Choroid plexus epithelial cell (primary cell): ENCODE measurements around the gene MYL3.

Experiments used
- DNase-seq: peaks from one replicate; pipeline ENCODE4 v3.0.0-alpha.2; 2010; ENCODE audit warnings: low read depth
- H3K4me3 ChIP-seq: 2 replicates; pipeline ENCODE4 v1.5.1; 2011; ENCODE audit warnings: low read depth, mild to moderate bottlenecking, control low read depth, low read length, moderate library complexity
- TF ChIP-seq, protein P1 (sequence below): conservative IDR thresholded peaks from 2 replicates; pipeline ENCODE4 v1.5.1; 2011; ENCODE audit warnings: low read depth, mild to moderate bottlenecking, control low read depth, inconsistent platforms, low read length, moderate library complexity

Gene MYL3

GRCh38 chr3:46883830-46884185 lies 20.6 kb upstream of the MYL3 start:
- DNase-seq = no peak
- TF ChIP-seq, protein P1, sequence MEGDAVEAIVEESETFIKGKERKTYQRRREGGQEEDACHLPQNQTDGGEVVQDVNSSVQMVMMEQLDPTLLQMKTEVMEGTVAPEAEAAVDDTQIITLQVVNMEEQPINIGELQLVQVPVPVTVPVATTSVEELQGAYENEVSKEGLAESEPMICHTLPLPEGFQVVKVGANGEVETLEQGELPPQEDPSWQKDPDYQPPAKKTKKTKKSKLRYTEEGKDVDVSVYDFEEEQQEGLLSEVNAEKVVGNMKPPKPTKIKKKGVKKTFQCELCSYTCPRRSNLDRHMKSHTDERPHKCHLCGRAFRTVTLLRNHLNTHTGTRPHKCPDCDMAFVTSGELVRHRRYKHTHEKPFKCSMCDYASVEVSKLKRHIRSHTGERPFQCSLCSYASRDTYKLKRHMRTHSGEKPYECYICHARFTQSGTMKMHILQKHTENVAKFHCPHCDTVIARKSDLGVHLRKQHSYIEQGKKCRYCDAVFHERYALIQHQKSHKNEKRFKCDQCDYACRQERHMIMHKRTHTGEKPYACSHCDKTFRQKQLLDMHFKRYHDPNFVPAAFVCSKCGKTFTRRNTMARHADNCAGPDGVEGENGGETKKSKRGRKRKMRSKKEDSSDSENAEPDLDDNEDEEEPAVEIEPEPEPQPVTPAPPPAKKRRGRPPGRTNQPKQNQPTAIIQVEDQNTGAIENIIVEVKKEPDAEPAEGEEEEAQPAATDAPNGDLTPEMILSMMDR = no peak
- no peak overlapping the region for H3K4me3 ChIP-seq

- peak; percentile 34 for DNase-seq
- TF ChIP-seq, protein P1 = no peak
- H3K4me3 ChIP-seq = peak overlapping the region; percentile 50
Measured at GRCh38 chr3:46883054-46883829, 20.0 kb upstream of the MYL3 start.

GRCh38 chr3:46882377-46883053 lies 19.3 kb upstream of the MYL3 start:
- H3K4me3 ChIP-seq = peak overlapping the region; percentile 50
- peak; percentile 27 for DNase-seq
- TF ChIP-seq, protein P1 = no peak

DNA sequence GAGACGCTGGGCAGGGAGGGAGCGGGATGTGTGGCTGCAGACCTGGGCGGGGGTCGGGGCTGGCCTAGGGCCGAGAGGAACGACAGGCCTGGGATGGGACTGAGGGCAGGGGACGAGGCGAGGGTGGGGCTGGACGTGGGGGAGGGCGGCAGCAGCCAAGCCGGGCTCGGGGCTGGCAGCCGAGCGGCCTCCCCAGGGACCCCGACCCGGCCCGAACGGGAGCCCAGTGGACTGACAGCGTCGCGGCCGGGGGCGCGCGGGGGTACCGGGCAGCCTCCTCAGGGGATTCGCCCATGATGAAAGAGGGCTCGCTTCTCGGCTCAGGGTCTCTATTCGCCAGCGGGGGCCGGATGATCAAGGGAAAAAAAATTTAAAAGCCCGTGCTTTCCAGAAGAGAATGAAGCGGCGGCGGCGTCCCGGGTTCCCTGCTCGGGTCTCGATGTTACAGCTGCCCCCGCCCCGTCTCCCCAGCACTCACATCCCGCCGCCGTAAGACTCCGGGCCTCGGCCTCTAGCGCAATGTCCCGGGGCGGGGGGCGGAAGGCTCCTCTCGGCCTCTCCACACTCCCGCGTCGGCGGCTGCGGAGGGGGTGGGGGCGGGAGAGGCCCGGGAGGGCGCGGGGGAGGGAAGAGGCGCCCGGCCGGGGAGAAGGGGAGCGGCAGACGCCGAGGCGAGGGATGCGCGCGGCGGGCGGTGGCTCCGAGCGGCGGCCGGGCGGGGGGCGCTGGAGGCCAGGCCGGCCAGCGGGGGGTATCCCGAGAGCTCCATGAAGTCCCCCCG lies 18.5 kb upstream of the MYL3 start:
- peak overlapping the region; percentile 50 for H3K4me3 ChIP-seq

GRCh38 chr3:46880884-46881595 lies 17.8 kb upstream of the MYL3 start:
- no peak for DNase-seq
- H3K4me3 ChIP-seq = no peak overlapping the region
- TF ChIP-seq, protein P1 = no peak

More for the DNA sequence above, 18.5 kb upstream of the MYL3 start:
- DNase-seq = no peak
- TF ChIP-seq, protein P1 = no peak

GRCh38 chr3:46878781-46879436 lies 15.7 kb upstream of the MYL3 start:
- no peak for DNase-seq
- no peak overlapping the region for H3K4me3 ChIP-seq
- TF ChIP-seq, protein P1 = peak; percentile 9
